ENCODE results near the gene CEPT1.
A peak's percentile ranks its signal among the peaks of the same experiment; 100 is the strongest.
"Not testable (repeated sequence)": the region's sequence is repeated elsewhere in the genome, so short reads cannot be mapped to it uniquely, and the experiment has no call there.

CEPT1 gene

GRCh38 chr1:111213412-111213811, 73.4 kb downstream of the CEPT1 start:
- DNase-seq: no peak

DNA sequence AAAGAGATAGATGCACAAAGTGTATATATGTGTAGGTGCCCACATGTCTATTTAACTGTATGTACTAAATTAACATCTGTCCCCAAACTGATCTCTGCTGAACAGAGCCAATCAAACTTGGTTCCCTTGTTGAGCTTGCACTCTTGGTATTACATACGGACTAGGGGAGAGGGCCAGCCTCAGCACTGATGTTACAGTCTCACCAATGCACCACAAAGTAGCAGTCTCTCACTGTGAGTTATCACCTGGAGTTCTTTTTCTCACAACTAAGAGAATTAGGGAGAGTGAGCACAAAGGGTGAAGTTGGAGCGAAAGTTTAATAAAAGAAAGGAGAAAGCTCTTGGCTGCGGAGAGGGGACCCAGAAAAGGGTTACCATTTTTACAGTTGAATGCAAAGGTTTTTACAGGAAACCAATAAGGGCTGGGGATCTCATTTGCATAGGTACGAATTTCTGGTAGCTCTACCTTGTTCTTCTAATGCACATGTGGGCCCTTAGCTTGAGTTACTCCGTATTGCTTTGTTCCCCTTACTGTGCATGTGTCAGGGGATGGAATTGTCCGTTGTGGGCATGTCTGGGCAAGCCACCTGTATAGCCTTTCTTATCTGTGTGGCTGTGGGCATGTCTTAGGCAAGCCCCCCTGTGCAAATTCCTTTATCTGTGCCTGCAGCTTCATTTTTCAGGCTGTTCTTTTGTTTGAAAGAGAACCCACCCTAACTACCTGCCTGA, 74.2 kb downstream of the CEPT1 start:
- DNase-seq: no peak

GRCh38 chr1:111214884-111215283, 74.9 kb downstream of the CEPT1 start:
- no peak for DNase-seq

DNA sequence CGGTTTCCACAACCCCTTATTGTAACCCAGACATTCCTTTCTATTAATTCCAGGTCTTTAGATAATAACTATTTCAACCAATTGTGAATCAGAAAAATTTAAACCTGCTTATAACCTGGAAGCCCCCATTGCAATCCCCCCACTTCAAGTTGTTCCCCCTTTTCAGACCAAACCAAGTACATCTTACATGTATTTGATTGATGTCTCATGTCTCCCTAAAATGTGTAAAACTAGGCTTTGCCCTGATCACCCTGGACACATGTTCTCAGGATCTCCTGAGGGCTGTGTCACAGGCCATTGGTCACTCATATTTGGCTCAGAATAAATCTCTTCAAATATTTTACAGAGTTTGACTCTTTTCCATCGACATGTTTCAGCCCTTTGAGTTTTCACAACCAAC, 75.3 kb downstream of the CEPT1 start:
- DNase-seq: not testable (repeated sequence)

DNA sequence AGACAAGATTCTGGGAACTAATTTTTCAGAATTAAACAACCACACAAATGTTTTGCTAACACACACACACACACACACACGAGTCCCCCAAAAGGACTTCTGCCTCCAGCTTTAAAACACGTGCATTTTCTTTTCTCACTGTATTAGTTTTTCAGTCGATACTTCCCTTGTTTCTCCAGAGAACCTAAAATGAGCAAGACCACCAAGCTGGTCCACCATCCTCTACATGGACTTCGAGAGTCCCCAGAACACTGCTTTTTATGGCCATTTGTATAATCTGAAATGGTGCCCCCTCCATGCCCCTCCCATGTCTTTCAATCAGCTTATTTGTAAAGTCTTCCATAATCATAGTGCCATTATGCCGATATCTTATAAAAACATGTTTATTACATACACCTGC, 76.7 kb downstream of the CEPT1 start:
- DNase-seq: no peak

DNA sequence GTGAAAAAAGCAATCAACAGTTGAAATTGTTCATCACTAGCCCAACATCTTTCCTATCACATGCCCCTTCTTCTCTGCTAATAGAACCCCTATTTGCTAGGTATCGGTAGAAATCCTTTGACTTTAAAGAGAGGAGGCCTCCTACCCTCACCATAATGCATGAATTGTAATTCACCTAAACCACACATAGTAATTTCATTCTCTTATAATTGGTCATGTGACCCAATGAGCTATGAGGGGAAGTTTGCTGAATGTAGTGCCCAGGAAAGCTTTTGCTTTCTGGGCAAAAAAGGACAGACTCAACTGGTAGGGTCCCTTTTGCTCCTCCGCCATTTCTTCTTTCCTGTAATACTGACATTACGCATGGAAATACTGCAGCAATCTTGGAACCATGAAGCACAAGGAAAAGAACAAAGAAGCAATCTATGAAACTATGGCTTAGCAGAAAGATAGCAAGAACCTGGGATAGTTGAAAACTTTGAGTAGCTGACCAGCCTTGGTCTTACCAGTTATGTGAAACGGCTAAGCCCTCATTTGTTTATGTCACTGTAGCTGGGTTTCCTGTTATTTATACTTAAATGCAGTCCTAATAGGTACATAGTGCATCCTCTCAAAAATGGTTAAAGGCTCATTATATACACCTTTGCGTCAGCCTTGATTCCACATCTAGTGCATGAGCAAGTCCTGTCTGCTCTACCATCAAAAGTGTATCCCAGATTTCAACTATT, 77.3 kb downstream of the CEPT1 start:
- no peak for DNase-seq

DNA sequence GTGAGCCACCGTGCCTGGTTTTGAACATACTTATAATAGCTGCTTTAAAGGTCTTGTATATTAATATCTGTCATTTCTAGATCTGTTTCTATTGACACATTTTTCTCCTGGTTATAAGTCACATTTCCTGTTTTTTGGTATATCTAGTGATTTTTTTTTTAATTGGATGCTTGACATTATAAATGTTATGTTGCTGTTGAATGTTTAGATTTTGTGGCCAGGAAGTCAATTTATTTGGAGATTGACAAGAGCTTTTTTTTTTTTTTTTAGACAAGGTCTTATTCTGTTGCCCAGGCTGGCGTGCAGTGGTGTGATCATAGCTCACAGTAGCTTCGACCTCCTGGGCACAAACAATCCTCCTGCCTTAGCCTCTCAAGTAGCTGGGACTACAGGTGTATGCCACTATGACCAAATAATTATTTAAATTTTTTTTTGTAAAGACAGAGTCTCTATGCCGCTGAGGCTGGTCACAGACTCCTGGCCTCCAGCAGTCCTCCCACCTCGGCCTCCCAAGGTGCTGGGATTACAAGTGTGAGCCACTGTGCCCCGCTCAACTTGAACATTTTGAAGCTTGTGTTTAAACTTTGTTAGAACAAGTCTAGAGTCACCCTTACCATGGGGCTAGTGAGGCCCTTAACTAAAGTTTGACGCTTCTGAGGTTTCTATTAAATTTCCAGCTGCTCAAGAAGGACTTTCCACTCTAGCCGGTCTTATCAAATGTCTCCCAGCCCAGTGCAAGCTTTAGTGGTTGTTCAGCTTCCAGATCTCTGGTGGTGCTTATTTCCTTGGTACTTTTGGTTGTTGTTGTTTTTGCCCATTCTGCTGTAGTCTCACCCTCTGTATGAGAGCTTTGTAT, 78.9 kb downstream of the CEPT1 start:
- no peak for DNase-seq

DNA sequence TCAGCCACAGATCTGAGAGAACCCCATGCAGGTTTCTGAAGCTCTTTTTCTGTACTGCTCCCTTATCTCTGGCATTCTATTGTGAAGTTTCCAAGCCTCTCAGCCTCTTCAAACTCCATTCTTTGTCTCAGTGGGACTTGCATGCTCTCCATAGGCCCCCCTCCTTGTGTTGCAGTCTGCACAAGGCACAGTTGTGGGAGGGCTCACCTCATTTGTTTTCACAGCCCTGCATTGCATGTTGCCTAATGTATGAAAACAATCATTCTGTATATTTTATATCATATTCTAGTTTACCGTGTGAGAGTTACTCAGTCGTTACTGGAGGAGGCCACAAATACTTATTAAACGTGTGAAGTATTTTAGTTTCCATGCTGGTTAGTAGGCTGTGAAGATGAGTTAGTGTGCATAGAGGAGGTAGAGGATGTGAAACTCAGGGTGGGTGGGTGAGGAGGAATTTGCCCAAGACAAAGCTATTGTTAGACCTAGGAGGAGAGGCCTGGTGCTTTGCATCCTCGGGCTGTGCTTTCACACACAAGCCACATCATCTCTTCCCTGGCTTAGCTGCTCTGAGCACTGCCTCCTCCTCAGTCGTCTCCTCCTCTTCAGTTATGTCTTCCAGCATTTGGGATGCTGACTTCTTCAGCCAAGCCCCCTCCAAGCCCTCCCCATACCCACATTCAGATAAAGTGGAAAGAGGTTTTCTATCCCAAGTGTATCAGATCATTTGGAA, 79.7 kb downstream of the CEPT1 start:
- DNase-seq: peak in 1 of 2 donors; percentile 24

- DNase-seq: no peak
Observed at GRCh38 chr1:111220302-111220890, 80.4 kb downstream of the CEPT1 start.

GRCh38 chr1:111221276-111221632, 81.2 kb downstream of the CEPT1 start:
- no peak for DNase-seq

- DNase-seq: no peak
Observed at GRCh38 chr1:111221633-111222291, 81.7 kb downstream of the CEPT1 start.

- peak; percentile 38 to 64 for DNase-seq
Observed at GRCh38 chr1:111222308-111223125, 82.5 kb downstream of the CEPT1 start.

DNA sequence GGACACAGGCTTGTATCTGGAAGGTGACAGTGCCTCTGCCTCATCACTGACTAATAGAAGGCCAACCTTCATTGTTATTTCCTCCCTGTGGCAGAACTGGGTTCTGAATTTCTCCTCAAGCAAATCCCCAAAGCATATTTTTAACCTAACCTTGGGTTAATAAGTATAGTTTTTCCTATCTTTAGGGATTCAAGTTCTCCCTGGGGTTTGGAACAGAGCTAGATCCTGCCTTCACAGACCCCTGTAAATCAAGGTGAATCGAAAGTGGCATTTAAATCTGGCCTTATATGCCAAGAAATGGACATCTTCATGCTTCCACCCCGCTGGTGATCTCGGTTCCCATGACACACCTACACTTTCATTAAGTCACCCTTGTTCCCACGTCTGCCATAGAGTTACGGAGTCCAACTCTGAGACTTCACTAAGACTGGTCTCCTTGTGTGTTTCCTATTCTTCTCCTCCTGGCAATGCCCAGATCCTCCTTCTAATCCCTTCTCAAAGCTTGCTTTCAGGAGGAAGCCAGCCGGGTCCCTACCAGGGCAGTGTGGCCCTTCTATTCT, 83.2 kb downstream of the CEPT1 start:
- peak in 1 of 2 donors; percentile 9 for DNase-seq

- no peak for DNase-seq
Observed at GRCh38 chr1:111225091-111225490, 85.1 kb downstream of the CEPT1 start.

DNA sequence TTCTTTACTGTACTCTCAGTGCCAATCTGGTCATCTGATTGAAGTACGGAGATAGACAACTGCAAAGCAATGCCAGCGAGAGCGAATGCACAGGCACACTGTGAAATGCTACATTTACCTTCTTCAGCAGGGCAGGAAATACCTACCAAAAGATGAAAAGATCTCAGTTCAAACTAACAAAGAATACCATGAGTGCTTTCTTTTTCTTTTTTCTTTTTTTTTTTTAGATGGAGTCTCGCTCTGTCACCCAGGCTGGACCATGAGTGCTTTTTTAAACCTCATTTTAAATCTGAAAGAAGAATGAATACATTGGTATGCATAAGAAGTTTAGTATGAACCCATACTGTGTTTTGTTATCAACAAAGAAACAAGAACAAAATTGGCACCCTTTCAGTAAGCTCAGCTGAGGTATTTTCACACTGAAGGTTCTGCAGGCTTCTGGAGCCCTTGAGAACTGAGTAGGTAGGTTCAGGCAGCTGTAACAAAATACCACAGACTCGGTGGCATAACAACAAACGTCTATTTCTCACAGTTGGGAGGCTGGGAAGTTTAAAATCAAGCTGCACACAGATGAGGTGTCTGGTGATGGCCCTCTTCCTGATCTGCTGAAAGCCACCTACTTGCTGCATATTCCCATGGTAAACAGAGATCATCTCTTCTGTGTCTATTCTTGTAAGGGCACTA, 85.8 kb downstream of the CEPT1 start:
- no peak for DNase-seq

GRCh38 chr1:111227434-111227833, 87.4 kb downstream of the CEPT1 start, which contains the start of gene CHI3L2:
Gene CHI3L2 (plus strand): TSS chr1:111227713. CDS start chr1:111227730, 17 bp downstream.
- no peak for DNase-seq

DNA sequence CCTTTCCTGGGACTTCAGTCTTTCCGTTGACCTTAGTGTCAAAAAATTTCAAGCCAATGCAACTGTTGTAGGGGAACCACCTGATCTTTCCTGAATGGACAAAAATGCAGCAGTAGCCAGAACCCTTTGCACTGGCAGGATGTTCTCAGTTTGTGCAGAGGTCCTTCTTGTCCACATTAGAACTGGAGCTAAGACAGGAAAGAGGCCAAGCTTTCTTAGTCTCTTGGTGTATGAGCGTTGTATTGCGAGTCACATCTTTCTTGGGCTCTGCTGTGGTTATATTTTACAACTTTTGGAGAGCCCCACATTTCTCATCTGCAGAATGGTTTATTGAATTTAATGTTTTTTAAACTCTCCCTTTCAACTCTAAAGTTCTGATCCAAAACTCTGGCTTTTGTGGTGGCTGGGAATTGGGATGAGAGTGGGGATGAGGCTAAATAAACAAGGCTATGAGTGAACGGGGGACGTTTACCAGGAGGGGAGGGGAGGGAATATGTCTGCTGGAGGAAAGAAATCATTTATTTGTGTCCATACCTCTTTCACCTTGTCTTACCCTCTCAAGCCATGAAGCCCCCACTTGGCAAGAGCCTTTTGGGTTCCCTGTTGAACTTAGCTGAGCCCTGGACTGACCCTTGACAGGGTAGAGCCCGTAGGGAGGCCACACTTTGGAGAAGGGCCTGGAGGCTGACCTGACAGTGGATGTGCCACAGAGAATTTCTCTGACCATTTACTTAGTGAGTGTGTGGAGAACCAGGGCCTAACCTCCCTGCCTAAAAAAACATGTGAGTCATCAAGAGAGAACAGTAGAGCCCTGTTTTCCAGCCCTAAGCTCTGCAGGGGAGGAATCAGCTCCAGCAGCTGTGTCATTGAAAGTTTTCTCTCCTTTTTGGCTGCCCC, 88.1 kb downstream of the CEPT1 start:
- peak; percentile 25 to 54 for DNase-seq

GRCh38 chr1:111228748-111229126, 88.7 kb downstream of the CEPT1 start:
- no peak for DNase-seq

- no peak for DNase-seq
Observed at GRCh38 chr1:111232134-111232533, 92.1 kb downstream of the CEPT1 start.

Measured in hippocampal formation (tissue), 2 donors.